Measurements from ENCODE around the gene MSANTD1.

MSANTD1 gene

GRCh38 chr4:3304831-3305609, 56.1 kb downstream of the MSANTD1 start:
- DNase-seq = no peak

- DNase-seq = no peak
Measured at GRCh38 chr4:3305610-3306371, 56.8 kb downstream of the MSANTD1 start.
